ENCODE results near the gene SHLD2.
"Not testable (repeated sequence)": the region's sequence is repeated elsewhere in the genome, so short reads cannot be mapped to it uniquely, and the experiment has no call there.

SHLD2 gene

DNA sequence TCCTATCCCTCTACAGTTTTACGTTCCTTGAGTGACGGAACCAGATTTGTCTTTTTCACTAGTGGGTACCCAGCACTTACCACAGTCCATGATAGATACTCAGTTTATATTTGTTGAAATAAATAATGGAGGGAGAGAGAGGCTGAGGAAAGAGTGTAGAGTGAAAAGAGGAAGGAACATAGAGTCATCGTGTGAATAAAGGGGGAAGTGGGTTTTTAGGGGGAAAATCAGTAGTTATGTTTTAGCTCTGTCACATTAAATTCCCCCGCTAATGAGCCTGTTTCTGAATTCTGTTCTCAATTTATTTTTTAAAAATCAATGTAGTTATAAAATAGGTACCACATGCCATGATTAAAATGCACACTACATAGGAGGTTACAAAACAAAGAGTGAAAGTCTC lies 91.0 kb downstream of the SHLD2 start:
- H3K4me3 Mint-ChIP-seq, H3K4me1 Mint-ChIP-seq, H3K27me3 Mint-ChIP-seq, H3K27ac Mint-ChIP-seq, DNase-seq, CTCF ChIA-PET: not testable (repeated sequence)
- peaks cover 43% of the 10 kb centered on the region for H3K36me3 Mint-ChIP-seq
- H3K9me3 Mint-ChIP-seq: peaks cover 12% of the 10 kb centered on the region

DNA sequence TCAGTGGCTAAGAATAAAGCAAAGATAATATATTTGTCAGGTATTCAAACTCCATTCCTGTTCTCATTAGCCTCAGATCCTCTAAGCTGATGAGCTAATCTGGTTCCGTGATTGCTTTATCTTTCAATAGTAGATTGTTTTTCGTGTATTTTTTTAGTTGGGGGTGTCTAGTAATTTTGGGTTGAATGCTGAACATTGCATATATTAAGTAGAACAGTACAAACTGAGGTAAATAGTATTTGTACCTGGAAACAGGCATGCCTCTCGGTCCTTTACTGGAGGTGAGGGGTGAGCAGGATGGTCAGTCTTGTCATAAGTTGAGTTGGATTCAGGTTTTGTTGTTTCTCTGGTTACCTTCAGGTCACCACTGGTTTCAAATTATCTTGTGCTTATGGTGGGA lies 92.6 kb downstream of the SHLD2 start:
- H3K4me3 Mint-ChIP-seq, H3K27ac Mint-ChIP-seq, CTCF ChIA-PET, H3K27me3 Mint-ChIP-seq, H3K4me1 Mint-ChIP-seq, DNase-seq: not testable (repeated sequence)
- Mint-ChIP-seq H3K36me3 (peaks cover 46% of the 10 kb centered on the region), H3K9me3 (peaks cover 12% of the 10 kb centered on the region)

DNA sequence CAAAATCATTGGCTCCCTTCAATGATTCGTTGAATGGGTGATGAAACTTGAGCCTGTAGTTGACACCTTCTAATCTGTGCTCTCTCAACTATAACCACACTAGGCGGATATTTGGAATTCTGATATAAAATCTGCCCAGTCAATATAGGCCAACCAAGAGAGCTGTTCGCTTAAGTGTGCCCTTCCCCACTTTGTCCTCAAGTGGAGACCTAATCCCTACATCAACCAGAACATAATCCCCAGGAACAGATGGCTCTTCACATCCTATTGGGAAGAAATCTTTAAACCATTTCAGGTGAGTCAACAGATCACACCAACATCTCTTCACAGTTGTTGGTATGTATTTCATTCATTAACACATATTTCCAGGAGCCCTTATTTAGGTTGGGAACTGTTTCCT lies 96.8 kb downstream of the SHLD2 start:
- H3K27me3 Mint-ChIP-seq, H3K9me3 Mint-ChIP-seq, DNase-seq, H3K27ac Mint-ChIP-seq, CTCF ChIA-PET, H3K4me3 Mint-ChIP-seq, H3K4me1 Mint-ChIP-seq: not testable (repeated sequence)
- H3K36me3 Mint-ChIP-seq: peaks cover 29% of the 10 kb centered on the region

DNA sequence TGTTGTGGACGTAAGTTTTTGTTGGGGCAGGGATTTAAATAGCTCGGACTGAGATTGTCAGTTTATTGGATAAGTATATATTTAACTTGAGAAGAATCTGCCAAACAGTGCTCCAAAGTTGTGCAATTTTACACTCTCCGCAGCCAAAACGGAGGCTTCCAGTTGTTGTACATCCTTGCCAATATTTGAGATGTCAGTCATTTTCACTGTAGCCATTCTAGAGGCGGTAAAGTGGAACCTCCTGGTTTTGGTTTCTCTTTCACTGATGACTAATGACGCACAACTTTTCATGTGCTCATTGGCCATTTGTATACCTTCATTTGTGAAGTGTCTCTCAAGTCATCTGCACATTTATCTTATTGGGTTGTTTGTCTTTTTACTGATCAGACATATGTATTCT lies 105.9 kb downstream of the SHLD2 start:
- H3K36me3 Mint-ChIP-seq, DNase-seq, CTCF ChIA-PET, H3K4me3 Mint-ChIP-seq, H3K9me3 Mint-ChIP-seq, H3K27me3 Mint-ChIP-seq: not testable (repeated sequence)
- Mint-ChIP-seq H3K27ac (peak overlapping the region; percentile 58), H3K4me1 (peaks cover 14% of the 10 kb centered on the region)

DNA sequence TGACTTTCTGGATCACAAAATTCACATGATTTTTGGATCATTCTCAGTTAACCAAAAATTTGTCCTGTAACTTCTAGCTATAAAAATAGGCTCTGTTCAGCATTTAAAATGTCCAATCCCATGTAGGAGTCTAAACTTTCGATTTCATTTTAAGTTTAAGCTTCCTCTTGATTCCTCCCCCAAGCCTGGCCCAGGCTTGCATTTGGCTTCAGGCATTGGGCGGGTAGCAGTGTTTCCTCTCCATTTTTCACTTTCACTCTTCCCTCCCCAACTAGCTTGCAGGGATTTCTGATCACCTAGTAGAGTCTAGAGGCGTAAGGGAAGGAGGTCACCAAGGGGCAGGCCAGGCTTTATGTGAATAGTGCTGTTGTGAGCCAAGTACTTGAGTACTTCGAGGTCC lies 109.8 kb downstream of the SHLD2 start:
- H3K9me3 Mint-ChIP-seq, H3K27me3 Mint-ChIP-seq, H3K36me3 Mint-ChIP-seq, H3K27ac Mint-ChIP-seq: not testable (repeated sequence)
- Mint-ChIP-seq H3K4me1 (peaks cover 14% of the 10 kb centered on the region), H3K4me3 (peak overlapping the region; percentile 23)
- DNase-seq: peak; percentile 48
- CTCF ChIA-PET: interaction anchor here (1.2 kb wide), 1 partner anchor 300 kb away, joined by 4 read pairs; the partner anchor contains the start of gene MINPP1

DNA sequence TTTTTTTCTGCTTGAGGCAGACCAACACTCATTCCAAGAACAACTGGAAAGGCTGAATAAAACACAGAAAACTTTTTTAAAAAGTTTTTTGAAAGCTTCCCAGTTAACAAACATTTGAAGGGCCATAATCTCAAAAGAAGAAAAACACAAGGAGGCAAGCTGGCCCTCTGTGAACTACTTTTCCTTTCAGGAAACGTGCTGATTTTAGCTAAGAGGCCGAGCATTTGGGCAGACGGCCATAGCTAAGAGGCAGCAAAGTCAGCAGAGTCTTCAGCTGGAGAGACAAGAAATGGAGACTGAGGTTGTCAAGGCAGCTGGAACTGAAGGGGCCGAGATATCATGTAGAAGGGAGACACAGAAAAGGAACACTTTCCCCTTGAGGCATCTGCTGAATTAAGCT lies 111.9 kb downstream of the SHLD2 start:
- H3K4me3 Mint-ChIP-seq, H3K36me3 Mint-ChIP-seq: not testable (repeated sequence)

DNA sequence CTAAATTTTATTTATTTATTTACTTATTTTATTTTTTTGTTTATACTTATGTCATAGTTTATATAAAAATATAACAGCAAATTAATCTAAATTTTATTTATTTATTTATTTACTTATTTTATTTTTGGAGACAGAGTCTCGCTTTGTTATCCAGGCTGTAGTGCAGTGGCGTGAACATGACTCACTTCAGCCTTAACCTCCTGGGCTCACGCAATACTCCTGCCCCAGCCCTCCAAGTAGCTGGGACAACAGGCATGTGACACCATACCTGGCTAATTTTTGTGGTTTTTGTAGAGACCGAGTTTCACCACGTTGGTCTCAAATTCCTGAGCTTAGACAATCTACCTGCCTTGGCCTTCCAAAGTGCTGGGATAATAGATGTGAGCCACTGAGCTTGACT lies 115.3 kb downstream of the SHLD2 start:
- H3K27me3 Mint-ChIP-seq, H3K27ac Mint-ChIP-seq, H3K36me3 Mint-ChIP-seq, DNase-seq, CTCF ChIA-PET, H3K9me3 Mint-ChIP-seq, H3K4me3 Mint-ChIP-seq: not testable (repeated sequence)
- H3K4me1 Mint-ChIP-seq: peaks cover 13% of the 10 kb centered on the region

More for the DNA sequence above, 111.9 kb downstream of the SHLD2 start:
- H3K27ac Mint-ChIP-seq, H3K4me1 Mint-ChIP-seq, H3K27me3 Mint-ChIP-seq, DNase-seq, CTCF ChIA-PET, H3K9me3 Mint-ChIP-seq: not testable (repeated sequence)

DNA sequence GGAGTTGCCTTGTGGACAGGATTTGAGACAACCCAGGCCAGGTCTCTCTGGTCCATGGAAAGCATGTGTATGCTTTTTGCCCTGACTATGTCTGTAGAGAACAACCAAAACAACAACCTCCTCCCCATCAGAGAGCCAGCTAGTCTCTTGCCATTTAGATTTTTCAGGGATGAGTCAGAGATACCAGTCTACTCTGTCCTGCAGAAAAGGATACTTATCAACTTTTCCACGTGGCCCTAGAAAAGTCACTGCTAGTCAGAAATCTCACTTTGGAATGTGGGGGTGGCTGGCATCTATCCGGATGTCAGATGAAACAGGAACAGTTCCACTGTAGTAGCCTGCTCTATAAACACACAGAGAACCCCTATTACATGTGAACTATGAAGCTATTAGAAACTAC lies 116.8 kb downstream of the SHLD2 start:
- DNase-seq, H3K4me3 Mint-ChIP-seq, CTCF ChIA-PET, H3K9me3 Mint-ChIP-seq, H3K36me3 Mint-ChIP-seq, H3K27me3 Mint-ChIP-seq: not testable (repeated sequence)
- Mint-ChIP-seq H3K4me1 (peaks cover 13% of the 10 kb centered on the region), H3K27ac (peak overlapping the region; percentile 42)

DNA sequence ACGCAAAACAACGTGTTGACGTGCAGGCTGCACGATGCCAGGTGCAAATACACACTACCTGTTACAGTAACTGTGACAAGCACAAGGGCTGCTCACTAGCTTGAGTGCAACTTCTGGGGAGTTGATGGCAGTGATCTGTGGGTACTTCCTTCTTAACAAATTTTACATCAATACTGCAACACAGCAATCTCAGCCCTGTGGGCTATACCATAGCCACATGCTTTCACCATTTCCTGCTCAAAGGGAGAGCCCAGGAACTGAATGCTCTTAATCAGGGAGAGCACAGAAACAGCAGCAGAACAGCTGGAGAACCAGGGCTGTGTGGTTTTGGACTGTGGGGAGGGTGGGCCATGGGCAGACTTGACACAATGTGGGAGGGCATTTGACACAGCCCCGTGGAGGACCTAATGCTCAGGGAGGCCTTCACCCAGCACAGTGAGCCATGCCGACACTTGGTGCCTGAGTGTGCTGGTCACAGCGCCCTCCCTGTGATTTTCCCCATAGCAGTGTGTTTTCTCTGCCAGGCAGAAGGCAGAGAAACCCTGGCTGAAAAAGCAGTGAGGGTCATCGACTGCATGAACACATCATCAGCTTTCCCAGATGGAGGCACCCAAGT lies 118.3 kb downstream of the SHLD2 start:
- H3K27ac Mint-ChIP-seq, H3K9me3 Mint-ChIP-seq, CTCF ChIA-PET, H3K4me3 Mint-ChIP-seq, H3K27me3 Mint-ChIP-seq, DNase-seq, H3K36me3 Mint-ChIP-seq: not testable (repeated sequence)
- H3K4me1 Mint-ChIP-seq: peaks cover 13% of the 10 kb centered on the region

DNA sequence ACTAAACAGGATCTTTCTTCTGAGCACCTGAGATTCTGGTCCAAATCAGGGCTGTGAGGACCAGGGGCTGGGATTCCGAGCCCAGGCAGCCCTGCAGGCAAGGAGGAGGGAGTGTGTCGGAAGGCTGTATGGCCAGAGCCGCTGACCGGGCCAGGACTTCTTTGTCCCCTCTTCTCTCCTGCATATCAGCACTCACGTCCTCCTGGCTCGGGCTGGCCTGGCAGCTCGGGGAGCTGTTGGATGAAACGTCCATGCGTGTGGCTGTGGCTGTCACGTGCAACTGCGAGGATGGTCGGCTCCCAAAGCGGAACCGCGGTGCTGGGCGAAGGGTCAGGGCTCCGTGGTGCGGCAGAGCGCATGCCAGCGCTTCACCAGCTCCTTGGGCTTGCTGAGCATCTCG lies 118.8 kb downstream of the SHLD2 start:
- H3K4me3 Mint-ChIP-seq, H3K9me3 Mint-ChIP-seq, H3K27me3 Mint-ChIP-seq, H3K36me3 Mint-ChIP-seq, CTCF ChIA-PET, DNase-seq, H3K27ac Mint-ChIP-seq: not testable (repeated sequence)
- peaks cover 18% of the 10 kb centered on the region for H3K4me1 Mint-ChIP-seq

DNA sequence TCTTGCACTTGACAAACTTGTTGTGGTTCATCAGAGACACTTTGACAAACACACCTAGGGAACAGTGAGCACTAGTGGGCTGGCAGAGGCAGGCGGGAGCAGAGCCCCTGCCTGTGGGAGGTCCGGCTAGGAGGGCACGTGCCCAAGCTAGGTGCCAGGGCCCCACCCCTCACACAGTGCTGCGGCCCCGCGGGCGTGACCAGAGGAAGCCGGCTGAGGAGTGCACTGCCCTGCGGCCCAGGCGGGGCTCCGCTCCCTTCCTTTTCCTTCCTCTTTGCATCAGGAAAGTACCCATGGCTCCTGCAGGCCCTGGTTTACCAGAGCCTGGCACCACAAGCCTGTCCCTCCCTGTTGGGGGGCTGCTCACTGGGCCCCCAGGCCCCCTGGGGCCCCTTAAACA lies 121.1 kb downstream of the SHLD2 start:
- H3K36me3 Mint-ChIP-seq, H3K9me3 Mint-ChIP-seq, DNase-seq, H3K27me3 Mint-ChIP-seq, H3K4me3 Mint-ChIP-seq, CTCF ChIA-PET: not testable (repeated sequence)
- Mint-ChIP-seq H3K4me1 (peaks cover 19% of the 10 kb centered on the region), H3K27ac (peak overlapping the region; percentile 56)

DNA sequence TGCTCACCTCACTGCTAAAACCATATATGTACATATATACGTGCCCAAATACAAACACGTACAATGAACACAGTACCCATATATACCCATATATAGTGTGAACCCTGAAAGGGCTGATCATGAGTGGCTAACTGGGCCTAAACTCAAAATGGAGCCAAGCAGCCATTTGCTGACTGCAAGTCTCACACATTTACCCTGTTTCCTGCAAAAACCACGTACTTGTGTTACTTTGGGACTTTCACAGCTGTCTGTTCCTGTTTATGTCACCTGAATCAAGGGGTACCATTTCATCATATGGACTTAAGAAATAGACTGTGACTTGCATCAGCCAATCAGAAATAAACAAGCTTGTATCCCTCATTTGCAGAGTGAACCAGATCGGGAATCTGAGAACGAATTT lies 124.4 kb downstream of the SHLD2 start:
- CTCF ChIA-PET, H3K4me3 Mint-ChIP-seq, H3K4me1 Mint-ChIP-seq, DNase-seq, H3K27ac Mint-ChIP-seq, H3K27me3 Mint-ChIP-seq, H3K36me3 Mint-ChIP-seq, H3K9me3 Mint-ChIP-seq: not testable (repeated sequence)

DNA sequence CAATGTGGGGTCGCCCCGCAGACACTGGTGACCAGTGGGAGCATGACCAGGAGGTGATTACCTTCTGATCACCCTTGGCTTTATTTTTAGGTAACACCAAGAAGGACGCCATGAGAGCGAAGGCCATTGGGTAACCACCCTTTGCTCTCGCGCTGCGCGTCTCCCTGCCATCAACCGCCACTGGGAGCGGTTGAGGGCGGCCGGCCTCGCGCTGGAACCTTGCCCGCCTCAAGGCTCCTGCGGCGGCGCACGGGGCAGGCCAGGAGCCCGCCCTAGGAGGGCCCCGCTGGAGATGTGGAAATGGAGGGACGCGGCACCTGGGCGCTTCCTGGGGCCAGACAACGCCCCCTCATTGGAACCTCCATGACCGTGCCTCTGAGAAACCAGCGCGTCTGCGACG lies 127.8 kb downstream of the SHLD2 start:
- CTCF ChIA-PET, H3K27me3 Mint-ChIP-seq, H3K4me3 Mint-ChIP-seq, H3K4me1 Mint-ChIP-seq, H3K36me3 Mint-ChIP-seq, H3K27ac Mint-ChIP-seq, H3K9me3 Mint-ChIP-seq, DNase-seq: not testable (repeated sequence)

DNA sequence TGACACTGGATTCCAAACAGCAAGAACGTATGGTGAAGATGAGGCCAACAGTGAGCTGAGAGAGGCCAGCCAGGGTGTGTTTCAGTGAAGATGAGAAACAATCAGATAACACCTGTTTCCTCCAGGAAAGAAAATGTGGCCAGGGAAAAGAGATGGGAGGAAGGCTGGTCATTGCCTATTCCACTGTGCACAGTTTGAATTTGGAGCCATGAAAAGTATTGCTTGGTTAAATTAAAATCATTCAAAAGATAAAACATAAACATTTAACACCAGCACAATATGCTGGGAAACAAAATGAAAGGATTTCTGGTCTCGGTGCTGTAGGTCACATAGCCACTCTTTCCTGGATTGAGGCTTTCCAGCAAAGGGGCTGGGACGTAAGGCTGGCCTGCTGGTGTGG lies 130.1 kb downstream of the SHLD2 start, which contains the start of gene NUTM2A:
Gene NUTM2A, plus strand, starts transcription at position 301 of the 400 bp plus-strand sequence. CDS start 383 bp downstream, outside the sequence.
- H3K4me1 Mint-ChIP-seq, H3K4me3 Mint-ChIP-seq, H3K27ac Mint-ChIP-seq, H3K36me3 Mint-ChIP-seq, H3K27me3 Mint-ChIP-seq, H3K9me3 Mint-ChIP-seq, CTCF ChIA-PET, DNase-seq: not testable (repeated sequence)

DNA sequence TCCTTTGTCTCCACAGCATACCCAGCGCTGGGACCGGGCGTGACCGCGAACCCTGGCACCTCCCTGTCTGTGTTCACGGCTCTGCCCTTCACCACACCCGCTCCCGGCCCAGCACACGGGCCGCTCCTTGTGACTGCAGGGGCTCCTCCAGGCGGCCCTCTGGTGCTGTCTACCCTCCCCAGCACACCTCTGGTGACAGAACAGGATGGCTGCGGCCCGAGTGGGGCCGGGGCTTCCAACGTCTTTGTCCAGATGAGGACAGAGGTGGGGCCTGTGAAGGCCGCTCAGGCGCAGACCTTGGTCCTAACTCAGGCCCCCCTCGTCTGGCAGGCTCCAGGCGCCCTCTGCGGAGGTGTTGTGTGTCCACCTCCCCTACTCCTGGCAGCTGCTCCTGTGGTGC lies 133.2 kb downstream of the SHLD2 start:
- CTCF ChIA-PET, DNase-seq, H3K9me3 Mint-ChIP-seq, H3K4me3 Mint-ChIP-seq, H3K27ac Mint-ChIP-seq, H3K4me1 Mint-ChIP-seq, H3K27me3 Mint-ChIP-seq, H3K36me3 Mint-ChIP-seq: not testable (repeated sequence)

DNA sequence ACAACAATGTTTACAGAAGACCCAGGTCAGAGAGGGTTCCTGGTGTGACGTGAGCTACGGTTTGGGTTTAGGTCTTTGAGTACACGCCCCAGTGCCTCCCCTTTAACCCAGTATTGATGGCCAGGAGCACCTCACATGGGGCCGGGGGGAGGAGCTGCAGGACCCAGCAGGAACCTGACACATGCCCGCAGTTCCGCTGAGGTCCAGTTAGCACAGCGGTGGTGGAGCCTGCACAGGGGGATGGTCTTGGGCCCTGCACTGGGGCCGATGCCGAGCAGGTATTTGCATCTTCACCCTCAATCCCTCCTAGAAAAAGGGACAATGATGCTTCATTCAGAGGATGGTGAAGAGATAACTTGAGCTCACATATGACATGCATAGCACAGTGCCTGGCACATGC lies 134.2 kb downstream of the SHLD2 start:
- H3K36me3 Mint-ChIP-seq, CTCF ChIA-PET, DNase-seq, H3K27me3 Mint-ChIP-seq, H3K27ac Mint-ChIP-seq, H3K4me1 Mint-ChIP-seq, H3K9me3 Mint-ChIP-seq, H3K4me3 Mint-ChIP-seq: not testable (repeated sequence)
